Neural cell (in vitro differentiated cells): ENCODE measurements around the gene OBSCN.

Experiments used
- EP300 ChIP-seq: fragments of 450-650 bp; conservative IDR thresholded peaks from 2 replicates; pipeline ENCODE4 v1.6.1; 2014; ENCODE audit warnings: antibody characterized with exemption, mild to moderate bottlenecking, moderate library complexity; ENCODE audit not compliant: poor library complexity, severe bottlenecking
- EZH2 ChIP-seq: fragments of 200-600, 300-800 bp; shearing (Covaris generic), sonication (generic); IDR thresholded peaks from 2 replicates; pipeline ENCODE4 v1.6.1; 2014; ENCODE audit warnings: antibody characterized with exemption, low read length, borderline replicate concordance, mild to moderate bottlenecking; ENCODE audit not compliant: insufficient read depth, poor library complexity, severe bottlenecking
- MXI1 ChIP-seq: fragments of 450-650 bp; conservative IDR thresholded peaks from 2 replicates; pipeline ENCODE4 v1.6.1; 2014; ENCODE audit warnings: antibody characterized with exemption, mild to moderate bottlenecking; ENCODE audit not compliant: poor library complexity, severe bottlenecking
- POLR2AphosphoS5 ChIP-seq: IDR thresholded peaks from 2 replicates; pipeline ENCODE4 v1.6.1; 2012
- SMC3 ChIP-seq: fragments of 450-650 bp; conservative IDR thresholded peaks from 2 replicates; pipeline ENCODE4 v1.6.1; 2014; ENCODE audit warnings: antibody characterized with exemption, mild to moderate bottlenecking, moderate library complexity; ENCODE audit not compliant: poor library complexity
- TAF1 ChIP-seq: IDR thresholded peaks from 2 replicates; pipeline ENCODE4 v1.6.1; 2012; ENCODE audit warnings: low read depth
- TF ChIP-seq, protein P1 (sequence below): fragments of 450-650 bp; IDR thresholded peaks from 2 replicates; pipeline ENCODE4 v1.5.1; 2014; ENCODE audit warnings: antibody characterized with exemption, mild to moderate bottlenecking, moderate library complexity; ENCODE audit not compliant: poor library complexity, severe bottlenecking
- TF ChIP-seq, protein P2 (sequence below): IDR thresholded peaks from 2 replicates; pipeline ENCODE4 v1.6.1; 2012; ENCODE audit warnings: borderline replicate concordance

DNA sequence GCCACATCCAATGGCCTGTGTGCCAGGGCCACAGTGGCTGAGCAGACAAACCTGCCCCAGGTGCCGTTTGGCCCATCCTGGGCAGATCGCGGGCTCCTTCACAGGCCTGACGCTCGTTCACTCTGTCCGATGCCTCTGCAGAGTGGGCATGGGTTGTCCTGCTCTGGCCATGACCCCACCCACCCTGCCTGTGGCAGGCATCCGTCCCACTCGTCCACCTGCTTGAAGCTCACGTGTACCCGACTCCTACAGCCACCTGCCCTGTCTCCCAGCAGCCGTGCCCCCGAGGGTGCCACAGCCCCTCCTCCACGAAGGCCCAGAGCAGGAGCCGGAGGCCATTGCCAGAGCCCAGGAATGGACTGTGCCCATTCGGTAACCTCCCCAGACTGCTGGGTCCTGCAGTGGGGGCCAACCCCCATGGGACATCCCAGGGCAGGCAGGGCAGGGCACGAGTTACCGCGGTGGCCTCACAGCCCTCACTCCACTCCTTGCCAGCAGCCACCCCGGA, 156.9 kb downstream of the OBSCN start:
- TF ChIP-seq, protein P1, sequence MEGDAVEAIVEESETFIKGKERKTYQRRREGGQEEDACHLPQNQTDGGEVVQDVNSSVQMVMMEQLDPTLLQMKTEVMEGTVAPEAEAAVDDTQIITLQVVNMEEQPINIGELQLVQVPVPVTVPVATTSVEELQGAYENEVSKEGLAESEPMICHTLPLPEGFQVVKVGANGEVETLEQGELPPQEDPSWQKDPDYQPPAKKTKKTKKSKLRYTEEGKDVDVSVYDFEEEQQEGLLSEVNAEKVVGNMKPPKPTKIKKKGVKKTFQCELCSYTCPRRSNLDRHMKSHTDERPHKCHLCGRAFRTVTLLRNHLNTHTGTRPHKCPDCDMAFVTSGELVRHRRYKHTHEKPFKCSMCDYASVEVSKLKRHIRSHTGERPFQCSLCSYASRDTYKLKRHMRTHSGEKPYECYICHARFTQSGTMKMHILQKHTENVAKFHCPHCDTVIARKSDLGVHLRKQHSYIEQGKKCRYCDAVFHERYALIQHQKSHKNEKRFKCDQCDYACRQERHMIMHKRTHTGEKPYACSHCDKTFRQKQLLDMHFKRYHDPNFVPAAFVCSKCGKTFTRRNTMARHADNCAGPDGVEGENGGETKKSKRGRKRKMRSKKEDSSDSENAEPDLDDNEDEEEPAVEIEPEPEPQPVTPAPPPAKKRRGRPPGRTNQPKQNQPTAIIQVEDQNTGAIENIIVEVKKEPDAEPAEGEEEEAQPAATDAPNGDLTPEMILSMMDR = no peak
- TF ChIP-seq TAF1 = no peak
- TF ChIP-seq, protein P2, sequence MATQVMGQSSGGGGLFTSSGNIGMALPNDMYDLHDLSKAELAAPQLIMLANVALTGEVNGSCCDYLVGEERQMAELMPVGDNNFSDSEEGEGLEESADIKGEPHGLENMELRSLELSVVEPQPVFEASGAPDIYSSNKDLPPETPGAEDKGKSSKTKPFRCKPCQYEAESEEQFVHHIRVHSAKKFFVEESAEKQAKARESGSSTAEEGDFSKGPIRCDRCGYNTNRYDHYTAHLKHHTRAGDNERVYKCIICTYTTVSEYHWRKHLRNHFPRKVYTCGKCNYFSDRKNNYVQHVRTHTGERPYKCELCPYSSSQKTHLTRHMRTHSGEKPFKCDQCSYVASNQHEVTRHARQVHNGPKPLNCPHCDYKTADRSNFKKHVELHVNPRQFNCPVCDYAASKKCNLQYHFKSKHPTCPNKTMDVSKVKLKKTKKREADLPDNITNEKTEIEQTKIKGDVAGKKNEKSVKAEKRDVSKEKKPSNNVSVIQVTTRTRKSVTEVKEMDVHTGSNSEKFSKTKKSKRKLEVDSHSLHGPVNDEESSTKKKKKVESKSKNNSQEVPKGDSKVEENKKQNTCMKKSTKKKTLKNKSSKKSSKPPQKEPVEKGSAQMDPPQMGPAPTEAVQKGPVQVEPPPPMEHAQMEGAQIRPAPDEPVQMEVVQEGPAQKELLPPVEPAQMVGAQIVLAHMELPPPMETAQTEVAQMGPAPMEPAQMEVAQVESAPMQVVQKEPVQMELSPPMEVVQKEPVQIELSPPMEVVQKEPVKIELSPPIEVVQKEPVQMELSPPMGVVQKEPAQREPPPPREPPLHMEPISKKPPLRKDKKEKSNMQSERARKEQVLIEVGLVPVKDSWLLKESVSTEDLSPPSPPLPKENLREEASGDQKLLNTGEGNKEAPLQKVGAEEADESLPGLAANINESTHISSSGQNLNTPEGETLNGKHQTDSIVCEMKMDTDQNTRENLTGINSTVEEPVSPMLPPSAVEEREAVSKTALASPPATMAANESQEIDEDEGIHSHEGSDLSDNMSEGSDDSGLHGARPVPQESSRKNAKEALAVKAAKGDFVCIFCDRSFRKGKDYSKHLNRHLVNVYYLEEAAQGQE = no peak
- TF ChIP-seq EZH2 = no peak
- TF ChIP-seq MXI1 = no peak
- no peak for TF ChIP-seq EP300
- no peak for TF ChIP-seq POLR2AphosphoS5
- no peak for TF ChIP-seq SMC3
